ENCODE measurements around the gene VTA1. TPM values are rescaled to one million over a fixed set of nuclear protein-coding genes. Genes with fewer than 3 reads are reported as not detected.
"Not testable (repeated sequence)": the region's sequence is repeated elsewhere in the genome, so short reads cannot be mapped to it uniquely, and the experiment has no call there.

VTA1 gene
- total RNA-seq, 2 experiments from 2014 or later = 37.9 to 51.0 TPM

DNA sequence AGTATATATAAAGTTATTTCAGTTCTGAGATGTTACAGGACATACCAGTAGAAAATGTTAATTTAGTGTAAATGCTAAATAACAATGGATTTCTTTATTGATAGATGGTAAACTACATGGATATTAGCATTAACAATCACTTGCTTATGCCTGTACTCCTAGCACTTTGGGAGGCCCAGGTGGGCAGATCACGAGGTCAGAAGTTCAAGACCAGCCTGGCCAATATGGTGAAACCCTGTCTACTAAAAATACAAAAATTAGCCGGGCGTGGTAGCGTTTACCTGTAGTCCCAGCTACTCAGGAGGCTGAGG lies 9.7 kb downstream of the VTA1 start:
- Histone ChIP-seq H3K36me3 (ENCODE audit: insufficient read depth, low read length) (peaks cover 26% of the 10 kb centered on the region), H3K79me2 (ENCODE audit: insufficient read depth, low read depth, low read length) (peaks cover 96% of the 10 kb centered on the region), H4K20me1 (ENCODE audit: insufficient read depth, low read length) (peaks cover 32% of the 10 kb centered on the region), H3K4me1 (ENCODE audit: insufficient read depth, low read length, poor library complexity, severe bottlenecking) (peaks cover 16% of the 10 kb centered on the region)
- ChIA-PET POLR2A (interaction anchor here (0.5 to 2.9 kb wide), 6 partner anchors 9 to 107 kb away, joined by 3 to 15 read pairs (median 3); partner anchors contain the start of genes NMBR and VTA1), CTCF (ENCODE audit: unreplicated experiment) (interaction anchor here (1.0 to 1.9 kb wide), 2 partner anchors 9 to 17 kb away, joined by 4 read pairs; no protein-coding TSS in a partner anchor)
- H3K4me3 ChIP-seq (ENCODE audit: low read depth, low read length, poor library complexity, severe bottlenecking); H3K9me2 ChIP-seq (ENCODE audit: insufficient read depth, low read length); DNase-seq (ENCODE audit: low spot score); H3K27ac ChIP-seq (ENCODE audit: low read depth, low read length, poor library complexity, severe bottlenecking); BruUV-seq (replicated peaks); H3K4me2 ChIP-seq (ENCODE audit: low read length); H3K9me3 ChIP-seq (ENCODE audit: low read length); intact Hi-C loops (cut with micrococcal nuclease; ENCODE audit: unreplicated experiment); H2AFZ ChIP-seq (ENCODE audit: low read length): not testable (repeated sequence)
- TF ChIP-seq, protein P1, sequence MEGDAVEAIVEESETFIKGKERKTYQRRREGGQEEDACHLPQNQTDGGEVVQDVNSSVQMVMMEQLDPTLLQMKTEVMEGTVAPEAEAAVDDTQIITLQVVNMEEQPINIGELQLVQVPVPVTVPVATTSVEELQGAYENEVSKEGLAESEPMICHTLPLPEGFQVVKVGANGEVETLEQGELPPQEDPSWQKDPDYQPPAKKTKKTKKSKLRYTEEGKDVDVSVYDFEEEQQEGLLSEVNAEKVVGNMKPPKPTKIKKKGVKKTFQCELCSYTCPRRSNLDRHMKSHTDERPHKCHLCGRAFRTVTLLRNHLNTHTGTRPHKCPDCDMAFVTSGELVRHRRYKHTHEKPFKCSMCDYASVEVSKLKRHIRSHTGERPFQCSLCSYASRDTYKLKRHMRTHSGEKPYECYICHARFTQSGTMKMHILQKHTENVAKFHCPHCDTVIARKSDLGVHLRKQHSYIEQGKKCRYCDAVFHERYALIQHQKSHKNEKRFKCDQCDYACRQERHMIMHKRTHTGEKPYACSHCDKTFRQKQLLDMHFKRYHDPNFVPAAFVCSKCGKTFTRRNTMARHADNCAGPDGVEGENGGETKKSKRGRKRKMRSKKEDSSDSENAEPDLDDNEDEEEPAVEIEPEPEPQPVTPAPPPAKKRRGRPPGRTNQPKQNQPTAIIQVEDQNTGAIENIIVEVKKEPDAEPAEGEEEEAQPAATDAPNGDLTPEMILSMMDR (conservative IDR thresholded peaks at IDR 0.05; ENCODE audit: low read length) = peak; percentile 29

DNA sequence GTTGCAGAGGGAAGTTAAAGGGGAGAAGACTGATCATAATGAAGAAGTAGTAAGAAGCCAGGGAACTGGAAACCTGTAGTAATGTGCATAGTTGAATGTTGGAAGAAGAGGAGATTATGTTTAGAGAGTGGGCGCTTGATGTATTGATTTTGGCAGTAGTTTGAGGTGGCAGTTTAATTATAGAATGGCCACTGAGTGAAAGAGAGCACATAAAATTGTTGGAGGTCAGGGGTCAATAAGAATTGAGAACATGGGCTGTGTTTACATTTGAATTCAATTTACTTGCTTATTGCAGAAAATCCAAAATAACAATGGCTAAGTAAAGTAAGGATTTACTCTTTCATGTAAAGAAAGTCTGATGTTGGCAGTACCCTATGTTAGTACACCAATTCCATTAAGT lies 15.7 kb downstream of the VTA1 start:
- H3K36me3 ChIP-seq (ENCODE audit: insufficient read depth, low read length) = peaks cover 27% of the 10 kb centered on the region
- H3K9me3 ChIP-seq (ENCODE audit: low read length) = no peaks in the 10 kb centered on the region
- no TSS peak for BruUV-seq (replicated peaks)
- no peak overlapping the region for H3K4me3 ChIP-seq (ENCODE audit: low read depth, low read length, poor library complexity, severe bottlenecking)
- TF ChIP-seq EZH2phosphoT487 (IDR thresholded peaks at IDR 0.05; ENCODE audit: borderline replicate concordance, low read depth, low read length) = no peak
- TF ChIP-seq, protein P1 (conservative IDR thresholded peaks at IDR 0.05; ENCODE audit: low read length) = no peak
- intact Hi-C loops (cut with micrococcal nuclease; ENCODE audit: unreplicated experiment) = no loop called here
- H3K4me1 ChIP-seq (ENCODE audit: insufficient read depth, low read length, poor library complexity, severe bottlenecking) = no peaks in the 10 kb centered on the region
- no peaks in the 10 kb centered on the region for H3K9me2 ChIP-seq (ENCODE audit: insufficient read depth, low read length)
- ChIA-PET CTCF (ENCODE audit: unreplicated experiment) (no interaction called here), POLR2A (interaction anchor here (1.1 kb wide), 1 partner anchor 12 kb away, joined by 4 read pairs; no protein-coding TSS in a partner anchor)
- no peak overlapping the region for H3K4me2 ChIP-seq (ENCODE audit: low read length)
- H3K27ac ChIP-seq (ENCODE audit: low read depth, low read length, poor library complexity, severe bottlenecking) = no peak overlapping the region
- H3K79me2 ChIP-seq (ENCODE audit: insufficient read depth, low read depth, low read length) = peaks cover 81% of the 10 kb centered on the region
- no peak overlapping the region for H2AFZ ChIP-seq (ENCODE audit: low read length)
- DNase-seq (ENCODE audit: low spot score) = no peak
- H4K20me1 ChIP-seq (ENCODE audit: insufficient read depth, low read length) = peaks cover 15% of the 10 kb centered on the region; the same call in 1 of the 2 replicates

DNA sequence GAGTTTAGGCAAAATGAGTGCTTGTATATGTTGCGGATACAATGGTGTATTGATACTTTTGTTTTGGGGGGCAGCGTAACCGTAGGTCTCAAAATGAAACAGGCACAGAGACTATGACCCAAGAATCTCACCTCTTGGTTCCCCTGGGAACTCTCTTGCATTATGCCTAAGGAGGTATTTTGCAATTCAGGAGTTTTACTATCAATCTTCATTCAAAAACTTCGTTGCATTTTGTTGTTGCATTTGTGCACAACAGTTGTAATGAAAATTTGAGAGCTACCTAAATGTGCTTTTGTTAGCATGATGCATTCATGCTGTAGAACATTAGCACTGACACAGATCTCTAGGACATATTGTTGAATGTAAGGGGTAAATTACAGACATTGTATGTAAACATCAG lies 18.2 kb downstream of the VTA1 start:
- Histone ChIP-seq H3K27ac (ENCODE audit: low read depth, low read length, poor library complexity, severe bottlenecking) (no peak overlapping the region), H2AFZ (ENCODE audit: low read length) (no peak overlapping the region), H3K4me1 (ENCODE audit: insufficient read depth, low read length, poor library complexity, severe bottlenecking) (no peaks in the 10 kb centered on the region), H3K9me2 (ENCODE audit: insufficient read depth, low read length) (no peaks in the 10 kb centered on the region), H3K36me3 (ENCODE audit: insufficient read depth, low read length) (peaks cover 37% of the 10 kb centered on the region; the same call in 1 of the 2 replicates), H3K4me2 (ENCODE audit: low read length) (no peak overlapping the region), H3K9me3 (ENCODE audit: low read length) (no peaks in the 10 kb centered on the region), H4K20me1 (ENCODE audit: insufficient read depth, low read length) (peaks cover 14% of the 10 kb centered on the region; the same call in 1 of the 2 replicates), H3K4me3 (ENCODE audit: low read depth, low read length, poor library complexity, severe bottlenecking) (no peak overlapping the region), H3K79me2 (ENCODE audit: insufficient read depth, low read depth, low read length) (peaks cover 61% of the 10 kb centered on the region)
- BruUV-seq (replicated peaks) = no TSS peak
- intact Hi-C loops (cut with micrococcal nuclease; ENCODE audit: unreplicated experiment) = no loop called here
- no peak for DNase-seq (ENCODE audit: low spot score)
- TF ChIP-seq, protein P1 (conservative IDR thresholded peaks at IDR 0.05; ENCODE audit: low read length) = no peak
- TF ChIP-seq EZH2phosphoT487 (IDR thresholded peaks at IDR 0.05; ENCODE audit: borderline replicate concordance, low read depth, low read length) = no peak
- CTCF ChIA-PET (ENCODE audit: unreplicated experiment) = interaction anchor here (1.4 kb wide), 1 partner anchor 17 kb away, joined by 5 read pairs; no protein-coding TSS in a partner anchor
- POLR2A ChIA-PET = interaction anchor here (0.6 to 2.0 kb wide), 8 partner anchors 10 to 92 kb away, joined by 3 to 8 read pairs (median 4); partner anchors contain the start of gene VTA1
